Measurements from ENCODE around the gene THSD7A. TPM values are rescaled to one million over a fixed set of nuclear protein-coding genes. Genes with fewer than 3 reads are reported as not detected.

The THSD7A gene
- total and polyA plus RNA-seq, 10 of the 15 experiments (the other 5 are each of a cell fraction or from before 2014, with no cell fraction given), result 0.03 to 0.09 (median 0.03) TPM; not detected in 7

GRCh38 chr7:11650500-11650899 lies 181.5 kb downstream of the THSD7A start:
- Histone ChIP-seq H3K27me3 (replicated peaks in 1 of 2; ENCODE audit: control insufficient read depth in 2 of 2, insufficient read depth in 2 of 2, low read length in 1 of 2) (no peaks in the 10 kb centered on the region), H4K20me1 (ENCODE audit: control insufficient read depth, insufficient read depth) (no peaks in the 10 kb centered on the region), H3K36me3 (ENCODE audit: control insufficient read depth in 2 of 2, insufficient read depth in 2 of 2, low read length in 1 of 2) (no peaks in the 10 kb centered on the region), H3K9me3 (replicated peaks; ENCODE audit: control insufficient read depth, insufficient read depth, low read length) (no peaks in the 10 kb centered on the region), H3K79me2 (ENCODE audit: control insufficient read depth, insufficient read depth, low read length) (no peaks in the 10 kb centered on the region), H3K4me2 (ENCODE audit: control insufficient read depth, insufficient read depth) (no peak overlapping the region), H2AFZ (ENCODE audit: control insufficient read depth, low read depth, low read length) (no peak overlapping the region), H3K9ac (ENCODE audit: control insufficient read depth, insufficient read depth, low read length) (no peak overlapping the region), H3K4me3 (no peak overlapping the region), H3K4me1 (ENCODE audit: control insufficient read depth, insufficient read depth, low read length) (no peaks in the 10 kb centered on the region), H3K27ac (ENCODE audit: control insufficient read depth, insufficient read depth) (no peak overlapping the region)
- ChIA-PET POLR2A (no interaction called here), SMC1A (ENCODE audit: uncharacterized antibody, unreplicated experiment) (no interaction called here), RAD21 (ENCODE audit: unreplicated experiment) (no interaction called here), CTCF (no interaction called here)
- DNase-seq (ENCODE audit: low read depth, low spot score) (no peak), ATAC-seq (no peak; the same call in 2 of the 3 replicates), FAIRE-seq (no peak)
- WGBS (ENCODE audit: insufficient coverage, insufficient replicate concordance, low lambda C conversion rate, missing lambda C conversion rate), result 13% methylated on average over 3 of the region's 3 CpGs
- in situ Hi-C loops (cut with MboI), result no loop called here
- intact Hi-C loops (cut with micrococcal nuclease; ENCODE audit: unreplicated experiment), result no loop called here
- TF ChIP-seq LARP7 (IDR thresholded peaks at IDR 0.05) (no peak), SUZ12 (IDR thresholded peaks at IDR 0.05; ENCODE audit: unreplicated experiment) (no peak), ZNF217 (IDR thresholded peaks at IDR 0.05) (no peak), MTA2 (IDR thresholded peaks at IDR 0.05; ENCODE audit: low read depth) (no peak), RAD51 (IDR thresholded peaks at IDR 0.05) (no peak), SMARCA5 (IDR thresholded peaks at IDR 0.05) (no peak), SMAD1 (IDR thresholded peaks at IDR 0.05; ENCODE audit: low read depth, partially characterized antibody) (no peak), ZSCAN29 (IDR thresholded peaks at IDR 0.05) (no peak), BCL3 (IDR thresholded peaks at IDR 0.05; ENCODE audit: borderline replicate concordance, insufficient read depth, low read depth, low read length, poor library complexity, severe bottlenecking) (no peak), SP1 (IDR thresholded peaks at IDR 0.05; ENCODE audit: low read depth, low read length) (no peak), CBX3 (IDR thresholded peaks at IDR 0.05; ENCODE audit: borderline replicate concordance, low read depth) (no peak)
- TF ChIP-seq, protein P1, sequence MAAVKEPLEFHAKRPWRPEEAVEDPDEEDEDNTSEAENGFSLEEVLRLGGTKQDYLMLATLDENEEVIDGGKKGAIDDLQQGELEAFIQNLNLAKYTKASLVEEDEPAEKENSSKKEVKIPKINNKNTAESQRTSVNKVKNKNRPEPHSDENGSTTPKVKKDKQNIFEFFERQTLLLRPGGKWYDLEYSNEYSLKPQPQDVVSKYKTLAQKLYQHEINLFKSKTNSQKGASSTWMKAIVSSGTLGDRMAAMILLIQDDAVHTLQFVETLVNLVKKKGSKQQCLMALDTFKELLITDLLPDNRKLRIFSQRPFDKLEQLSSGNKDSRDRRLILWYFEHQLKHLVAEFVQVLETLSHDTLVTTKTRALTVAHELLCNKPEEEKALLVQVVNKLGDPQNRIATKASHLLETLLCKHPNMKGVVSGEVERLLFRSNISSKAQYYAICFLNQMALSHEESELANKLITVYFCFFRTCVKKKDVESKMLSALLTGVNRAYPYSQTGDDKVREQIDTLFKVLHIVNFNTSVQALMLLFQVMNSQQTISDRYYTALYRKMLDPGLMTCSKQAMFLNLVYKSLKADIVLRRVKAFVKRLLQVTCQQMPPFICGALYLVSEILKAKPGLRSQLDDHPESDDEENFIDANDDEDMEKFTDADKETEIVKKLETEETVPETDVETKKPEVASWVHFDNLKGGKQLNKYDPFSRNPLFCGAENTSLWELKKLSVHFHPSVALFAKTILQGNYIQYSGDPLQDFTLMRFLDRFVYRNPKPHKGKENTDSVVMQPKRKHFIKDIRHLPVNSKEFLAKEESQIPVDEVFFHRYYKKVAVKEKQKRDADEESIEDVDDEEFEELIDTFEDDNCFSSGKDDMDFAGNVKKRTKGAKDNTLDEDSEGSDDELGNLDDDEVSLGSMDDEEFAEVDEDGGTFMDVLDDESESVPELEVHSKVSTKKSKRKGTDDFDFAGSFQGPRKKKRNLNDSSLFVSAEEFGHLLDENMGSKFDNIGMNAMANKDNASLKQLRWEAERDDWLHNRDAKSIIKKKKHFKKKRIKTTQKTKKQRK (IDR thresholded peaks at IDR 0.05; ENCODE audit: low read depth, low read length), result no peak
- BruUV-seq (replicated peaks), result no TSS peak
